H1 (cell line): ENCODE results near the gene TFAP2A. TPM values are rescaled to one million over a fixed set of nuclear protein-coding genes. Genes with fewer than 3 reads are reported as not detected.
A peak's percentile ranks its signal among the peaks of the same experiment; 100 is the strongest.

Experiments used
- CTCF ChIA-PET: fragments of 300-600 bp; sonication (Branson Sonifier 250); formaldehyde crosslinking; loops from one replicate; lab custom pipeline; 2021; ENCODE audit not compliant: partially characterized antibody; lab: Charles Lee
- POLR2A ChIA-PET: fragments of 300-600 bp; sonication (Branson Sonifier 250); formaldehyde crosslinking; loops from one replicate; lab custom pipeline; 2021; ENCODE audit warnings: inconsistent platforms; ENCODE audit not compliant: partially characterized antibody; lab: Charles Lee
- DNase-seq, 2 experiments: peaks; one replicate each; pipeline versions ENCODE4 v3.0.0 to v3.0.0-alpha.2; 2010 to 2022; ENCODE audit warnings: low spot score in 2 of 2, low read depth in 1 of 2, mixed read lengths in 1 of 2
- FAIRE-seq: peaks from 2 replicates; lab custom pipeline; 2011; peaks lifted over from hg19 to GRCh38; lab: Jason Lieb, UNC
- H2AFZ ChIP-seq: 2 replicates; pipeline ENCODE4 v1.8.1; 2012; ENCODE audit warnings: low read length, inconsistent platforms
- H2AK5ac ChIP-seq: 2 replicates; pipeline ENCODE4 v1.6.1; 2013; ENCODE audit warnings: low read depth, low read length
- H2BK120ac ChIP-seq: replicated peaks from 2 replicates; pipeline ENCODE3; 2013; ENCODE audit warnings: low read depth, low read length, inconsistent platforms
- H2BK12ac ChIP-seq: 2 replicates; pipeline ENCODE4 v1.6.1; 2013; ENCODE audit warnings: low read depth, low read length
- H2BK15ac ChIP-seq: 2 replicates; pipeline ENCODE4 v1.6.1; 2013; ENCODE audit warnings: low read length
- H2BK20ac ChIP-seq: 2 replicates; pipeline ENCODE4 v1.6.1; 2013; ENCODE audit warnings: low read length
- H2BK5ac ChIP-seq: 2 replicates; pipeline ENCODE4 v1.6.1; 2013; ENCODE audit warnings: low read depth, low read length
- H3K14ac ChIP-seq: 2 replicates; pipeline ENCODE4 v1.6.1; 2013; ENCODE audit warnings: inconsistent platforms; ENCODE audit not compliant: insufficient read length
- H3K18ac ChIP-seq: 2 replicates; pipeline ENCODE4 v1.6.1; 2013; ENCODE audit warnings: low read length; ENCODE audit errors: extremely low read depth
- H3K23ac ChIP-seq: 2 replicates; pipeline ENCODE4 v1.6.1; 2013; ENCODE audit warnings: inconsistent platforms; ENCODE audit not compliant: insufficient read length
- H3K23me2 ChIP-seq: 2 replicates; pipeline ENCODE4 v1.6.1; 2013; ENCODE audit warnings: low read depth, low read length
- H3K27ac ChIP-seq: 2 replicates; pipeline ENCODE4 v1.6.1; 2011; ENCODE audit warnings: low read depth, low read length, inconsistent platforms
- H3K27me3 ChIP-seq, 4 experiments: replicated peaks in 1 of 4; 1 replicate in 1 of 4; 2 replicates in 3 of 4; pipeline versions ENCODE4 v1.6.1 to v1.8.1; 2011 to 2013; ENCODE audit warnings: low read length in 3 of 4, mild to moderate bottlenecking in 3 of 4, inconsistent platforms in 2 of 4, mixed read lengths in 2 of 4, moderate library complexity in 1 of 4; ENCODE audit not compliant: control insufficient read depth in 3 of 4, insufficient read depth in 3 of 4; ENCODE audit errors: extremely low read depth in 1 of 4
- H3K36me3 ChIP-seq, 4 experiments: 2 replicates each; pipeline versions ENCODE4 v1.6.1 to v1.8.1; 2011 to 2013; ENCODE audit warnings: mild to moderate bottlenecking in 4 of 4, low read length in 3 of 4, moderate library complexity in 2 of 4, control low read depth in 1 of 4, inconsistent platforms in 1 of 4; ENCODE audit not compliant: insufficient read depth in 4 of 4, control insufficient read depth in 2 of 4
- H3K4ac ChIP-seq: replicated peaks from 2 replicates; pipeline ENCODE3; 2013; ENCODE audit warnings: low read length, low read depth, mixed read lengths, inconsistent platforms; ENCODE audit not compliant: insufficient read length
- H3K4me1 ChIP-seq, 4 experiments: replicated peaks in 1 of 4; 1 replicate in 1 of 4; 2 replicates in 3 of 4; pipeline versions ENCODE4 v1.6.1 to v1.8.1; 2011 to 2013; ENCODE audit warnings: low read length in 3 of 4, inconsistent platforms in 2 of 4, mixed read lengths in 1 of 4; ENCODE audit not compliant: insufficient read depth in 4 of 4, control insufficient read depth in 3 of 4
- H3K4me2 ChIP-seq, 2 experiments: 2 replicates each; pipeline versions ENCODE4 v1.6.1 to v1.8.1; 2011 to 2013; ENCODE audit warnings: low read depth in 2 of 2, low read length in 2 of 2, control low read depth in 1 of 2, inconsistent platforms in 1 of 2, mild to moderate bottlenecking in 1 of 2; ENCODE audit not compliant: insufficient read depth in 1 of 2
- H3K4me3 ChIP-seq, 4 experiments: fragments of 200-600, 300-600 bp in 1 of 4; sonication (generic), shearing (Covaris generic), sonication (Bioruptor Twin) in 1 of 4; 2 replicates each; pipeline versions ENCODE4 v1.5.1 to v1.8.1; 2011 to 2016; ENCODE audit warnings: low read length in 4 of 4, low read depth in 3 of 4, control low read depth in 2 of 4, inconsistent platforms in 2 of 4, mild to moderate bottlenecking in 2 of 4, mixed read lengths in 1 of 4, moderate library complexity in 1 of 4; ENCODE audit not compliant: insufficient read depth in 2 of 4; ENCODE audit errors: extremely low read depth in 1 of 4
- H3K56ac ChIP-seq: replicated peaks from 2 replicates; pipeline ENCODE3; 2013; ENCODE audit warnings: low read depth, mild to moderate bottlenecking, mixed read lengths, low read length, inconsistent platforms; ENCODE audit not compliant: insufficient read length
- H3K79me1 ChIP-seq: 2 replicates; pipeline ENCODE4 v1.6.1; 2013; ENCODE audit warnings: low read depth, low read length, control low read depth
- H3K79me2 ChIP-seq, 2 experiments: 2 replicates each; pipeline versions ENCODE4 v1.6.1 to v1.8.1; 2012 to 2013; ENCODE audit warnings: low read length in 2 of 2, mild to moderate bottlenecking in 2 of 2, inconsistent platforms in 1 of 2; ENCODE audit not compliant: insufficient read depth in 2 of 2, control insufficient read depth in 1 of 2
- H3K9ac ChIP-seq, 4 experiments: replicated peaks in 1 of 4; 1 replicate in 1 of 4; 2 replicates in 3 of 4; pipeline versions ENCODE4 v1.6.1 to v1.8.1; 2011 to 2013; ENCODE audit warnings: low read depth in 3 of 4, low read length in 3 of 4, control low read depth in 2 of 4, mild to moderate bottlenecking in 2 of 4, moderate library complexity in 2 of 4, inconsistent platforms in 1 of 4; ENCODE audit errors: extremely low read depth in 1 of 4
- H3K9me3 ChIP-seq, 2 experiments: 2 replicates each; pipeline versions ENCODE4 v1.6.1 to v1.8.1; 2012 to 2013; ENCODE audit warnings: mild to moderate bottlenecking in 2 of 2, moderate library complexity in 2 of 2, control low read depth in 1 of 2, inconsistent platforms in 1 of 2, low read depth in 1 of 2, low read length in 1 of 2, mixed read lengths in 1 of 2; ENCODE audit not compliant: insufficient read depth in 2 of 2
- H4K20me1 ChIP-seq, 2 experiments: replicated peaks in 1 of 2; 2 replicates each; pipeline versions ENCODE3 to v1.8.1; 2011 to 2013; ENCODE audit warnings: inconsistent platforms in 2 of 2, low read length in 2 of 2, mild to moderate bottlenecking in 1 of 2; ENCODE audit not compliant: insufficient read depth in 2 of 2, control insufficient read depth in 1 of 2
- H4K5ac ChIP-seq: 2 replicates; pipeline ENCODE4 v1.6.1; 2013; ENCODE audit warnings: low read length, low read depth, mixed read lengths, inconsistent platforms; ENCODE audit not compliant: insufficient read length
- H4K8ac ChIP-seq: 2 replicates; pipeline ENCODE4 v1.8.0; 2013; ENCODE audit warnings: mild to moderate bottlenecking, moderate library complexity, low read length, inconsistent platforms; ENCODE audit not compliant: insufficient read depth; ENCODE audit errors: extremely low read depth
- H4K91ac ChIP-seq: replicated peaks from 2 replicates; pipeline ENCODE3; 2013; ENCODE audit warnings: low read length, mixed read lengths, inconsistent platforms; ENCODE audit not compliant: insufficient read length
- BACH1 ChIP-seq: IDR thresholded peaks from 2 replicates; pipeline ENCODE4 v1.6.1; 2012; ENCODE audit warnings: low read length, improper control_type of control experiment
- BRCA1 ChIP-seq: IDR thresholded peaks from 2 replicates; pipeline ENCODE4 v1.6.1; 2012; ENCODE audit warnings: low read depth, low read length, improper control_type of control experiment
- CBX8 ChIP-seq: fragments of 300-800, 300-1000 bp; sonication (generic); IDR thresholded peaks from 2 replicates; pipeline ENCODE4 v1.7.1; 2016; ENCODE audit warnings: low read depth, low read length, borderline replicate concordance
- EGR1 ChIP-seq: IDR thresholded peaks from 2 replicates; pipeline ENCODE4 v1.6.1; 2011; ENCODE audit warnings: low read depth, low read length, borderline replicate concordance
- HDAC2 ChIP-seq, 2 experiments: fragments of 300-600 bp in 1 of 2; sonication (generic) in 1 of 2; IDR thresholded peaks; 2 replicates each; pipeline ENCODE4 v1.6.1; 2011 to 2012; ENCODE audit warnings: low read depth in 2 of 2, low read length in 2 of 2, mild to moderate bottlenecking in 2 of 2, moderate library complexity in 2 of 2, borderline replicate concordance in 1 of 2, inconsistent platforms in 1 of 2
- KDM4A ChIP-seq: IDR thresholded peaks from one replicate; pipeline ENCODE4 v1.7.1; 2012; ENCODE audit warnings: low read depth, mild to moderate bottlenecking, moderate library complexity, low read length, inconsistent platforms; ENCODE audit not compliant: severe bottlenecking
- PHF8 ChIP-seq: fragments of 200-600 bp; sonication (generic); conservative IDR thresholded peaks from 2 replicates; pipeline ENCODE4 v1.7.1; 2012; ENCODE audit warnings: low read depth, mild to moderate bottlenecking, inconsistent platforms, low read length, moderate library complexity
- POU5F1 ChIP-seq: IDR thresholded peaks from 2 replicates; pipeline ENCODE4 v1.6.1; 2011; ENCODE audit warnings: low read depth, mild to moderate bottlenecking, low read length, moderate library complexity
- SIN3A ChIP-seq, 2 experiments: IDR thresholded peaks in 1 of 2; conservative IDR thresholded peaks in 1 of 2; 2 replicates each; pipeline ENCODE4 v1.6.1; 2011 to 2012; ENCODE audit warnings: low read length in 2 of 2, improper control_type of control experiment in 1 of 2, low read depth in 1 of 2, mild to moderate bottlenecking in 1 of 2
- TCF12 ChIP-seq: IDR thresholded peaks from 2 replicates; pipeline ENCODE4 v1.6.1; 2011; ENCODE audit warnings: low read depth, mild to moderate bottlenecking, low read length
- WGBS, 2 experiments: shearing (Covaris generic) in 1 of 2; methylation state at CpG; one replicate each; pipeline versions ENCODE4 v1.1.6 to v1.1.7; 2013 to 2015; ENCODE audit warnings: low lambda C conversion rate in 2 of 2, mixed read lengths in 2 of 2, inconsistent platforms in 1 of 2, low coverage in 1 of 2, missing lambda C conversion rate in 1 of 2; ENCODE audit not compliant: insufficient replicate concordance in 2 of 2, insufficient coverage in 1 of 2, insufficient read length in 1 of 2; ENCODE audit errors: extremely low coverage in 1 of 2, missing lambda C conversion rate in 1 of 2; 5-methylcytosine and 5-hydroxymethylcytosine counted together
- polyA plus RNA-seq, 7 experiments: library from polyadenylated mRNA; depleted of rRNA in 3 of 7; stranded (reverse) in 5 of 7; unstranded in 2 of 7; fragments of >200 nt in 5 of 7; fragments of 200-250 nt in 2 of 7; gene quantifications; 1 replicate in 5 of 7; 2 replicates in 1 of 7; 4 replicates in 1 of 7; pipeline versions ENCODE4 v1.2.1 to v1.2.3, GENCODE V29; 2011 to 2013; ENCODE audit warnings: missing spikeins in 2 of 7, mixed read lengths in 2 of 7
- total RNA-seq: library from RNA; stranded (reverse); fragmentation: NEBNext Ultra II Directional; extraction: Animal tissue kit (Norgen Biotek cat#: 25700); gene quantifications from 2 replicates; pipeline ENCODE4 v1.2.1, GENCODE V29; 2021

TFAP2A gene
- total and polyA plus RNA-seq, 2 of the 8 experiments (the other 6 are each of a cell fraction or from before 2014, with no cell fraction given): 0.23 TPM; not detected in 1

- no peak overlapping the region for H2BK5ac ChIP-seq
- peak overlapping the region; percentile 48; the same call in 1 of the 2 replicates for H2AK5ac ChIP-seq
- no peak overlapping the region for H3K23ac ChIP-seq
- no peak overlapping the region for H2BK120ac ChIP-seq
- H3K4me1 ChIP-seq: peaks cover 6 to 56% (median 43%) of the 10 kb centered on the region in 4 experiments
- H3K4me2 ChIP-seq: peak overlapping the region; percentile 59 to 63
- H4K91ac ChIP-seq: no peak overlapping the region
- no peak overlapping the region for H3K14ac ChIP-seq
- ChIA-PET POLR2A (interaction anchor here (0.8 to 1.7 kb wide), 3 partner anchors 11 to 24 kb away, joined by 3 to 5 read pairs (median 3); no protein-coding TSS in a partner anchor), CTCF (interaction anchor here (0.6 to 21.9 kb wide), 4 partner anchors 11 to 341 kb away, joined by 3 to 365 read pairs (median 4); no protein-coding TSS in a partner anchor)
- H3K9me3 ChIP-seq: no peaks in the 10 kb centered on the region
- no peaks in the 10 kb centered on the region for H3K79me2 ChIP-seq
- H3K79me1 ChIP-seq: no peaks in the 10 kb centered on the region
- H3K4me3 ChIP-seq: peak overlapping the region in 3 of 4 experiments; percentile 19 to 58 (median 42); a peak in 6 of 8 replicates
- H2AFZ ChIP-seq: no peak overlapping the region
- H3K18ac ChIP-seq: peak overlapping the region; percentile 83; the same call in 1 of the 2 replicates
- no peaks in the 10 kb centered on the region; a peak in 1 of 8 replicates for H3K36me3 ChIP-seq
- no peak for FAIRE-seq
- DNase-seq: no peak
- H2BK20ac ChIP-seq: peak overlapping the region; percentile 61; the same call in 1 of the 2 replicates
- H2BK15ac ChIP-seq: no peak overlapping the region
- no peak overlapping the region for H4K8ac ChIP-seq
- TF ChIP-seq TCF12 (0 out of 2 replicates have a peak, but pooled peaks have one; percentile 13), EGR1 (peak; percentile 28), HDAC2 (IDR thresholded peaks at IDR 0.05; ENCODE audit: borderline replicate concordance in 1 of 2, low read depth in 2 of 2, low read length in 2 of 2) (peak in 1 of 2 experiments; percentile 65; a peak in 1 of 4 replicates), PHF8 (no peak), BACH1 (0 out of 2 replicates have a peak, but pooled peaks have one; percentile 56), BRCA1 (0 out of 2 replicates have a peak, but pooled peaks have one; percentile 4), KDM4A (peak; percentile 20), POU5F1 (no peak), CBX8 (no peak), SIN3A (conservative IDR thresholded peaks at IDR 0.05 in 1 of 2, IDR thresholded peaks at IDR 0.05 in 1 of 2; ENCODE audit: low read depth in 1 of 2, low read length in 2 of 2) (no peak)
- peaks cover 29 to 40% of the 10 kb centered on the region in 2 experiments for H4K20me1 ChIP-seq
- no peak overlapping the region for H3K56ac ChIP-seq
- WGBS, 2 experiments: 4% methylated on average over 16 of the region's 18 CpGs; no CpG with 5 or more reads in 1 of the 2 experiments
- H4K5ac ChIP-seq: no peak overlapping the region
- no peak overlapping the region for H3K27ac ChIP-seq
- peaks cover 10% of the 10 kb centered on the region; the same call in 1 of the 2 replicates for H3K23me2 ChIP-seq
- H3K27me3 ChIP-seq: peaks cover 85 to 100% (median 98%) of the 10 kb centered on the region in 4 experiments
- H2BK12ac ChIP-seq: peak overlapping the region; percentile 60
- no peak overlapping the region for H3K4ac ChIP-seq
- H3K9ac ChIP-seq: no peak overlapping the region
These were observed 2.8 kb upstream of the TFAP2A start for GRCh38 chr6:10417681-10418104.
